Loucy (cell line): Measurements from ENCODE around the gene TP53INP2.
"Not testable (repeated sequence)": the region's sequence is repeated elsewhere in the genome, so short reads cannot be mapped to it uniquely, and the experiment has no call there.

Experiments
- H2AFZ ChIP-seq: fragments of 200-600 bp; sonication (generic); 2 replicates; pipeline ENCODE4 v1.6.0; 2016; ENCODE audit warnings: antibody characterized with exemption, mild to moderate bottlenecking, low read length, moderate library complexity
- H3F3A ChIP-seq: fragments of 200-600 bp; 2 replicates; pipeline ENCODE4 v1.6.0; 2016; ENCODE audit warnings: antibody characterized with exemption, low read depth, mild to moderate bottlenecking
- H3K27me3 ChIP-seq: fragments of 200-600 bp; sonication (generic); 2 replicates; pipeline ENCODE4 v1.6.1; 2014; ENCODE audit warnings: low read length, mild to moderate bottlenecking; ENCODE audit not compliant: insufficient read depth, poor library complexity, severe bottlenecking
- H3K36me3 ChIP-seq: fragments of 200-600 bp; sonication (generic); 2 replicates; pipeline ENCODE4 v1.6.1; 2016; ENCODE audit warnings: low read length; ENCODE audit not compliant: insufficient read depth
- H3K4me1 ChIP-seq: fragments of 200-600 bp; sonication (generic); 2 replicates; pipeline ENCODE4 v1.5.1; 2014; ENCODE audit warnings: low read length, mild to moderate bottlenecking; ENCODE audit not compliant: insufficient read depth, poor library complexity, severe bottlenecking
- H3K4me2 ChIP-seq: fragments of 200-600 bp; sonication (generic); 2 replicates; pipeline ENCODE4 v1.6.0; 2014; ENCODE audit warnings: antibody characterized with exemption, low read length, low read depth, mild to moderate bottlenecking; ENCODE audit not compliant: poor library complexity, severe bottlenecking
- H3K4me3 ChIP-seq: fragments of 200-600 bp; sonication (generic); 2 replicates; pipeline ENCODE4 v1.5.1; 2014; ENCODE audit warnings: low read length, mild to moderate bottlenecking, mixed read lengths; ENCODE audit not compliant: poor library complexity, severe bottlenecking
- H3K79me2 ChIP-seq: fragments of 200-600 bp; sonication (generic); 2 replicates; pipeline ENCODE4 v1.6.1; 2014; ENCODE audit warnings: low read length; ENCODE audit not compliant: insufficient read depth
- H3K9ac ChIP-seq: fragments of 200-600 bp; sonication (generic); 2 replicates; pipeline ENCODE4 v1.6.0; 2014; ENCODE audit warnings: mild to moderate bottlenecking, low read depth, low read length, moderate library complexity; ENCODE audit not compliant: poor library complexity, severe bottlenecking
- H3K9me2 ChIP-seq: fragments of 200-600 bp; sonication (generic); replicated peaks from 2 replicates; pipeline ENCODE4 v1.6.1; 2016; ENCODE audit warnings: low read depth, low read length, mixed read lengths
- H3K9me3 ChIP-seq: fragments of 200-600 bp; sonication (generic); 2 replicates; pipeline ENCODE4 v1.6.1; 2014; ENCODE audit warnings: mild to moderate bottlenecking, antibody characterized with exemption, low read length, low read depth; ENCODE audit not compliant: insufficient read depth
- H4K20me1 ChIP-seq: fragments of 200-600 bp; sonication (generic); 2 replicates; pipeline ENCODE4 v1.6.0; 2014; ENCODE audit warnings: antibody characterized with exemption, low read length, mild to moderate bottlenecking; ENCODE audit not compliant: insufficient read depth, poor library complexity, severe bottlenecking
- CTCF ChIP-seq: fragments of 200-600 bp; sonication (generic); conservative IDR thresholded peaks from 2 replicates; pipeline ENCODE4 v1.5.1; 2014; ENCODE audit warnings: mild to moderate bottlenecking, antibody characterized with exemption, low read length
- EZH2phosphoT487 ChIP-seq: fragments of 200-600 bp; IDR thresholded peaks from 2 replicates; pipeline ENCODE4 v1.6.1; 2018; ENCODE audit warnings: antibody characterized with exemption, mild to moderate bottlenecking, moderate library complexity, borderline replicate concordance

Gene TP53INP2

GRCh38 chr20:34713194-34713943 is 9.2 kb downstream of the TP53INP2 start:
- Histone ChIP-seq H3F3A (no peaks in the 10 kb centered on the region), H3K4me2 (no peak overlapping the region), H3K9me3 (no peaks in the 10 kb centered on the region), H3K9me2 (no peaks in the 10 kb centered on the region), H3K79me2 (no peaks in the 10 kb centered on the region), H3K4me1 (peaks cover 7% of the 10 kb centered on the region), H2AFZ (no peak overlapping the region), H3K9ac (no peak overlapping the region), H3K36me3 (peaks cover 4% of the 10 kb centered on the region; the same call in 1 of the 2 replicates), H3K27me3 (no peaks in the 10 kb centered on the region), H4K20me1 (no peaks in the 10 kb centered on the region), H3K4me3 (no peak overlapping the region)
- no peak for TF ChIP-seq CTCF
- TF ChIP-seq EZH2phosphoT487, result no peak

GRCh38 chr20:34713944-34714515 is 9.9 kb downstream of the TP53INP2 start:
- H3K36me3 ChIP-seq, H3K79me2 ChIP-seq, H3K4me3 ChIP-seq, H3K4me1 ChIP-seq, H3K9ac ChIP-seq, H3K9me2 ChIP-seq, H4K20me1 ChIP-seq, H3F3A ChIP-seq, H3K9me3 ChIP-seq, H3K27me3 ChIP-seq, H2AFZ ChIP-seq, H3K4me2 ChIP-seq: not testable (repeated sequence)

GRCh38 chr20:34715384-34715783 is 11.2 kb downstream of the TP53INP2 start:
- H3K4me2 ChIP-seq, result no peak overlapping the region
- H3K9me3 ChIP-seq, result no peaks in the 10 kb centered on the region

More at GRCh38 chr20:34715384-34715783, 11.2 kb downstream of the TP53INP2 start:
- Histone ChIP-seq H2AFZ (no peak overlapping the region), H3K27me3 (no peaks in the 10 kb centered on the region), H3K4me1 (no peaks in the 10 kb centered on the region), H3K9me2 (no peaks in the 10 kb centered on the region), H3K79me2 (no peaks in the 10 kb centered on the region), H3K9ac (no peak overlapping the region), H3K36me3 (peaks cover 9% of the 10 kb centered on the region; the same call in 1 of the 2 replicates), H3K4me3 (no peak overlapping the region), H4K20me1 (no peaks in the 10 kb centered on the region), H3F3A (no peaks in the 10 kb centered on the region)
- TF ChIP-seq CTCF (no peak), EZH2phosphoT487 (no peak)
